ENCODE results near the gene METTL1.

Gene METTL1

GRCh38 chr12:57737467-57738460, 34.1 kb downstream of the METTL1 start:
- DNase-seq (ENCODE audit: low read depth): no peak

GRCh38 chr12:57736741-57737466, 35.0 kb downstream of the METTL1 start:
- DNase-seq (ENCODE audit: low read depth): no peak

GRCh38 chr12:57735952-57736740, 35.8 kb downstream of the METTL1 start:
- DNase-seq (ENCODE audit: low read depth): no peak

- no peak for DNase-seq (ENCODE audit: low read depth)
These were observed 36.6 kb downstream of the METTL1 start for GRCh38 chr12:57735198-57735855.

GRCh38 chr12:57734591-57734990, 37.3 kb downstream of the METTL1 start:
- no peak for DNase-seq (ENCODE audit: low read depth)

GRCh38 chr12:57733928-57734327, 38.0 kb downstream of the METTL1 start:
- DNase-seq (ENCODE audit: low read depth): no peak

- no peak for DNase-seq (ENCODE audit: low read depth)
These were observed 38.9 kb downstream of the METTL1 start for GRCh38 chr12:57732726-57733593.

GRCh38 chr12:57732270-57732669, 39.6 kb downstream of the METTL1 start:
- DNase-seq (ENCODE audit: low read depth): no peak

- DNase-seq (ENCODE audit: low read depth): no peak
These were observed 40.4 kb downstream of the METTL1 start for GRCh38 chr12:57731411-57732080.

GRCh38 chr12:57730336-57731067, 41.4 kb downstream of the METTL1 start:
- no peak for DNase-seq (ENCODE audit: low read depth)

GRCh38 chr12:57729321-57729844, 42.5 kb downstream of the METTL1 start:
- no peak for DNase-seq (ENCODE audit: low read depth)

- DNase-seq (ENCODE audit: low read depth): no peak
These were observed 44.0 kb downstream of the METTL1 start for GRCh38 chr12:57727758-57728395.

GRCh38 chr12:57726884-57727757, 44.8 kb downstream of the METTL1 start:
- no peak for DNase-seq (ENCODE audit: low read depth)

GRCh38 chr12:57726151-57726883, 45.6 kb downstream of the METTL1 start:
- peak; percentile 19 for DNase-seq (ENCODE audit: low read depth)

GRCh38 chr12:57725851-57726150, 46.1 kb downstream of the METTL1 start:
- DNase-seq (ENCODE audit: low read depth): no peak

- DNase-seq (ENCODE audit: low read depth): no peak
These were observed 46.8 kb downstream of the METTL1 start for GRCh38 chr12:57724936-57725740.

Data from activated T-cell treated with anti-CD3 and anti-CD28 coated beads for 48 hours (primary cell).